Adipocyte (in vitro differentiated cells): Measurements from ENCODE around the gene RTN4RL2.

Experiments used
- DNase-seq: peaks from one replicate; pipeline ENCODE4 v3.0.0-alpha.2; 2015; ENCODE audit warnings: low read depth
- H3K27me3 ChIP-seq: replicated peaks from 2 replicates; pipeline ENCODE4 v1.7.0; 2013; ENCODE audit warnings: mild to moderate bottlenecking, low read length, moderate library complexity; ENCODE audit not compliant: control insufficient read depth, insufficient read depth
- H3K36me3 ChIP-seq: 2 replicates; pipeline ENCODE4 v1.7.0; 2013; ENCODE audit warnings: low read length, mild to moderate bottlenecking, moderate library complexity; ENCODE audit not compliant: control insufficient read depth, insufficient read depth, severe bottlenecking
- H3K4me1 ChIP-seq: 2 replicates; pipeline ENCODE4 v1.7.0; 2013; ENCODE audit warnings: mild to moderate bottlenecking, low read length, moderate library complexity; ENCODE audit not compliant: control insufficient read depth, insufficient read depth
- H3K4me3 ChIP-seq: 2 replicates; pipeline ENCODE4 v1.7.0; 2013; ENCODE audit warnings: mild to moderate bottlenecking, low read length, moderate library complexity
- H3K9ac ChIP-seq: 2 replicates; pipeline ENCODE4 v1.7.0; 2013; ENCODE audit warnings: mild to moderate bottlenecking, low read length, moderate library complexity
- H3K9me3 ChIP-seq: 2 replicates; pipeline ENCODE4 v1.7.0; 2013; ENCODE audit warnings: mild to moderate bottlenecking, low read length, moderate library complexity; ENCODE audit not compliant: control insufficient read depth

Gene RTN4RL2

GRCh38 chr11:57460022-57460757 lies at the start of gene RTN4RL2:
Gene RTN4RL2, plus strand, starts transcription at chr11:57460528. Its CDS starts 338 bp downstream, at chr11:57460866.
- DNase-seq: peak; percentile 57
- H3K4me1 ChIP-seq: peaks cover 13% of the 10 kb centered on the region
- H3K9me3 ChIP-seq: no peaks in the 10 kb centered on the region
- H3K36me3 ChIP-seq: no peaks in the 10 kb centered on the region
- H3K9ac ChIP-seq: no peak within 1 kb of the TSS
- peak within 1 kb of the TSS; percentile 72 for H3K4me3 ChIP-seq
- H3K27me3 ChIP-seq: peaks cover 10% of the 10 kb centered on the region

- no peak overlapping the region for H3K9ac ChIP-seq
- no peak overlapping the region for H3K4me3 ChIP-seq
- DNase-seq: no peak
- no peaks in the 10 kb centered on the region for H3K27me3 ChIP-seq
- peaks cover 35% of the 10 kb centered on the region for H3K4me1 ChIP-seq
- H3K36me3 ChIP-seq: peaks cover 52% of the 10 kb centered on the region
- H3K9me3 ChIP-seq: no peaks in the 10 kb centered on the region
Measured at GRCh38 chr11:57413681-57414080, 46.6 kb upstream of the RTN4RL2 start.

- Histone ChIP-seq H3K4me1 (peaks cover 40% of the 10 kb centered on the region), H3K27me3 (no peaks in the 10 kb centered on the region), H3K4me3 (no peak overlapping the region), H3K9ac (no peak overlapping the region), H3K9me3 (no peaks in the 10 kb centered on the region), H3K36me3 (peaks cover 42% of the 10 kb centered on the region)
- no peak for DNase-seq
Measured at GRCh38 chr11:57414612-57415212, 45.6 kb upstream of the RTN4RL2 start.

- Histone ChIP-seq H3K27me3 (no peaks in the 10 kb centered on the region), H3K9ac (peak overlapping the region; percentile 44), H3K4me3 (no peak overlapping the region), H3K4me1 (peaks cover 30% of the 10 kb centered on the region), H3K9me3 (no peaks in the 10 kb centered on the region), H3K36me3 (peaks cover 52% of the 10 kb centered on the region)
- no peak for DNase-seq
Measured at GRCh38 chr11:57416436-57416835, 43.9 kb upstream of the RTN4RL2 start.

- peak; percentile 87 for DNase-seq
- Histone ChIP-seq H3K9ac (peak overlapping the region; percentile 44), H3K27me3 (no peaks in the 10 kb centered on the region), H3K4me3 (no peak overlapping the region), H3K4me1 (peaks cover 30% of the 10 kb centered on the region), H3K36me3 (peaks cover 52% of the 10 kb centered on the region), H3K9me3 (no peaks in the 10 kb centered on the region)
Measured at GRCh38 chr11:57417056-57417455, 43.3 kb upstream of the RTN4RL2 start.

GRCh38 chr11:57418131-57418530 lies 42.2 kb upstream of the RTN4RL2 start:
- Histone ChIP-seq H3K4me3 (no peak overlapping the region), H3K27me3 (no peaks in the 10 kb centered on the region), H3K4me1 (peaks cover 30% of the 10 kb centered on the region), H3K36me3 (peaks cover 50% of the 10 kb centered on the region), H3K9me3 (no peaks in the 10 kb centered on the region), H3K9ac (no peak overlapping the region)
- no peak for DNase-seq

GRCh38 chr11:57419146-57419545 lies 41.2 kb upstream of the RTN4RL2 start:
- Histone ChIP-seq H3K36me3 (peaks cover 40% of the 10 kb centered on the region), H3K9me3 (no peaks in the 10 kb centered on the region), H3K4me1 (peaks cover 31% of the 10 kb centered on the region), H3K27me3 (no peaks in the 10 kb centered on the region), H3K9ac (no peak overlapping the region), H3K4me3 (no peak overlapping the region)
- DNase-seq: no peak

GRCh38 chr11:57421066-57421465 lies 39.3 kb upstream of the RTN4RL2 start:
- Histone ChIP-seq H3K36me3 (peaks cover 22% of the 10 kb centered on the region), H3K4me1 (peaks cover 50% of the 10 kb centered on the region)
- DNase-seq: no peak

GRCh38 chr11:57421805-57422204 lies 38.5 kb upstream of the RTN4RL2 start:
- no peak for DNase-seq
- H3K9me3 ChIP-seq: no peaks in the 10 kb centered on the region
- H3K36me3 ChIP-seq: peaks cover 16% of the 10 kb centered on the region
- peaks cover 50% of the 10 kb centered on the region for H3K4me1 ChIP-seq
- no peak overlapping the region for H3K9ac ChIP-seq
- no peak overlapping the region for H3K4me3 ChIP-seq
- no peaks in the 10 kb centered on the region for H3K27me3 ChIP-seq

More at GRCh38 chr11:57421066-57421465, 39.3 kb upstream of the RTN4RL2 start:
- no peak overlapping the region for H3K9ac ChIP-seq
- H3K27me3 ChIP-seq: no peaks in the 10 kb centered on the region
- no peaks in the 10 kb centered on the region for H3K9me3 ChIP-seq
- H3K4me3 ChIP-seq: no peak overlapping the region

- Histone ChIP-seq H3K27me3 (no peaks in the 10 kb centered on the region), H3K9ac (no peak overlapping the region), H3K4me3 (no peak overlapping the region), H3K9me3 (no peaks in the 10 kb centered on the region), H3K4me1 (peaks cover 50% of the 10 kb centered on the region), H3K36me3 (peaks cover 14% of the 10 kb centered on the region)
- no peak for DNase-seq
Measured at GRCh38 chr11:57422669-57423068, 37.7 kb upstream of the RTN4RL2 start.

- Histone ChIP-seq H3K36me3 (peaks cover 11% of the 10 kb centered on the region), H3K27me3 (no peaks in the 10 kb centered on the region), H3K4me1 (peaks cover 50% of the 10 kb centered on the region)
Measured at GRCh38 chr11:57424137-57424791, 36.1 kb upstream of the RTN4RL2 start.

More at GRCh38 chr11:57424137-57424791, 36.1 kb upstream of the RTN4RL2 start:
- Histone ChIP-seq H3K9me3 (no peaks in the 10 kb centered on the region), H3K4me3 (peak overlapping the region; percentile 25), H3K9ac (peak overlapping the region; percentile 72)
- DNase-seq: no peak
